Thyroid gland (tissue), 4 donors: ENCODE results near the gene COL26A1. TPM values are rescaled to one million over a fixed set of nuclear protein-coding genes. Genes with fewer than 3 reads are reported as not detected.

Experiments
- DNase-seq, 2 donors: peaks; one replicate each; pipeline ENCODE4 v3.0.0-alpha.2; 2019
- H3K27ac ChIP-seq, 3 donors: fragments of 200-600 bp; sonication (generic); 1 replicate in 2 of 3; 2 replicates in 1 of 3; pipeline ENCODE4 v1.5.1; 2016 to 2019; ENCODE audit warnings: mild to moderate bottlenecking in 1 of 3, moderate library complexity in 1 of 3
- H3K27me3 ChIP-seq: fragments of 200-600 bp; sonication (generic); one replicate; pipeline ENCODE4 v1.5.1; 2019
- H3K36me3 ChIP-seq, 2 donors: fragments of 200-600 bp; sonication (generic); one replicate each; pipeline ENCODE4 v1.5.1; 2016 to 2019
- H3K4me1 ChIP-seq, 2 donors: fragments of 200-600 bp; sonication (generic); one replicate each; pipeline ENCODE4 v1.5.1; 2017 to 2019
- H3K4me3 ChIP-seq, 3 donors: fragments of 200-600 bp; sonication (generic); replicated peaks in 1 of 3; 1 replicate in 2 of 3; 2 replicates in 1 of 3; pipeline ENCODE4 v1.5.1; 2016; ENCODE audit warnings: mild to moderate bottlenecking in 1 of 3
- H3K9me3 ChIP-seq: fragments of 200-600 bp; sonication (generic); one replicate; pipeline ENCODE4 v1.5.1; 2017
- CTCF ChIP-seq, 6 experiments: fragments of 200-600 bp in 3 of 6; fragments of 450-650 bp in 3 of 6; sonication (generic) in 3 of 6; IDR thresholded peaks; one replicate each; pipeline ENCODE4 v1.5.1; 2016 to 2019; ENCODE audit warnings: antibody characterized with exemption in 6 of 6, mild to moderate bottlenecking in 2 of 6, inconsistent platforms in 1 of 6, moderate library complexity in 1 of 6
- POLR2A ChIP-seq, 2 donors: fragments of 450-650 bp; IDR thresholded peaks; one replicate each; pipeline ENCODE4 v1.6.1; 2017; ENCODE audit warnings: antibody characterized with exemption in 2 of 2, mild to moderate bottlenecking in 2 of 2, moderate library complexity in 1 of 2
- WGBS, 2 donors: methylation state at CpG; one replicate each; pipeline ENCODE4 v1.1.5; 2017; 5-methylcytosine and 5-hydroxymethylcytosine counted together
- intact Hi-C: fragments of 100-400 bp; cut with DNase I; formaldehyde crosslinking; loops from one replicate; pipeline ENCODE4 v1.15.1; 2023
- total RNA-seq, 4 donors: library from RNA; depleted of rRNA; stranded (reverse); fragments of >200 nt; gene quantifications; one replicate each; pipeline ENCODE4 v1.2.3, GENCODE V29; 2016

COL26A1 gene
- not detected for total RNA-seq

- intact Hi-C loops: loop anchor here (5.0 to 10.0 kb wide), 2 partner anchors 52 to 175 kb away; no protein-coding TSS in a partner anchor
These were observed at the start of gene COL26A1 for GRCh38 chr7:101362334-101363195. Gene COL26A1, plus strand, starts transcription at chr7:101362875. Its CDS starts 158 bp downstream, at chr7:101363033.

GRCh38 chr7:101315336-101315735 is 47.3 kb upstream of the COL26A1 start:
- Histone ChIP-seq H3K27ac (no peak overlapping the region), H3K4me1 (no peaks in the 10 kb centered on the region), H3K9me3 (no peaks in the 10 kb centered on the region), H3K4me3 (no peak overlapping the region), H3K36me3 (peaks cover 10 to 21% of the 10 kb centered on the region in 2 donors), H3K27me3 (no peaks in the 10 kb centered on the region)
- intact Hi-C loops: no loop called here
- peak; percentile 26 to 42 for DNase-seq
- 4 to 9% methylated on average over 1 of the region's 1 CpG for WGBS, 2 donors
- TF ChIP-seq CTCF (IDR thresholded peaks at IDR 0.05) (peak; percentile 16 to 74 (median 42)), POLR2A (IDR thresholded peaks at IDR 0.05) (no peak)

More at GRCh38 chr7:101362334-101363195, at the start of gene COL26A1:
- Histone ChIP-seq H3K27ac (no peak within 1 kb of the TSS), H3K9me3 (no peaks in the 10 kb centered on the region), H3K36me3 (no peaks in the 10 kb centered on the region), H3K4me1 (peaks cover 0 to 20% of the 10 kb centered on the region in 2 donors), H3K27me3 (no peaks in the 10 kb centered on the region), H3K4me3 (peak within 1 kb of the TSS in 2 of 3 donors; percentile 7 to 39)
- DNase-seq: peak; percentile 46 to 50
- TF ChIP-seq POLR2A (IDR thresholded peaks at IDR 0.05): no peak
- TF ChIP-seq CTCF (IDR thresholded peaks at IDR 0.05): no peak
- WGBS, 2 donors: 13 to 41% methylated on average over 20 to 56 of the region's 76 CpGs

GRCh38 chr7:101319401-101319800 is 43.3 kb upstream of the COL26A1 start:
- Histone ChIP-seq H3K27me3 (no peaks in the 10 kb centered on the region), H3K36me3 (peaks cover 10 to 21% of the 10 kb centered on the region in 2 donors), H3K4me1 (peaks cover 7 to 8% of the 10 kb centered on the region in 2 donors), H3K27ac (no peak overlapping the region), H3K9me3 (no peaks in the 10 kb centered on the region), H3K4me3 (no peak overlapping the region)
- DNase-seq: no peak
- TF ChIP-seq POLR2A (IDR thresholded peaks at IDR 0.05) (no peak), CTCF (IDR thresholded peaks at IDR 0.05) (no peak)
- 85 to 88% methylated on average over 5 of the region's 5 CpGs for WGBS, 2 donors
- intact Hi-C loops: no loop called here

- H3K27ac ChIP-seq: peak within 1 kb of the TSS; percentile 19 to 69 (median 64)
- peak; percentile 95 to 97 for DNase-seq
- intact Hi-C loops: no loop called here
- peaks cover 7 to 8% of the 10 kb centered on the region in 2 donors for H3K4me1 ChIP-seq
- H3K36me3 ChIP-seq: peaks cover 0 to 15% of the 10 kb centered on the region in 2 donors
- H3K27me3 ChIP-seq: no peaks in the 10 kb centered on the region
- WGBS, 2 donors: 1 to 2% methylated on average over 36 to 53 of the region's 69 CpGs
- no peaks in the 10 kb centered on the region for H3K9me3 ChIP-seq
- TF ChIP-seq CTCF (IDR thresholded peaks at IDR 0.05) (peak in 2 of 6 experiments; percentile 17 to 19), POLR2A (IDR thresholded peaks at IDR 0.05) (peak in 1 of 2 donors; percentile 74)
- H3K4me3 ChIP-seq: peak within 1 kb of the TSS; percentile 38 to 59 (median 52)
These were observed 40.9 kb upstream of the COL26A1 start, which contains the start of gene IFT22 for GRCh38 chr7:101321491-101322401. Gene IFT22, minus strand, starts transcription at chr7:101321812. Its CDS starts 103 bp downstream, at chr7:101321709.
